ENCODE measurements around the gene IP6K3.

Gene IP6K3

DNA sequence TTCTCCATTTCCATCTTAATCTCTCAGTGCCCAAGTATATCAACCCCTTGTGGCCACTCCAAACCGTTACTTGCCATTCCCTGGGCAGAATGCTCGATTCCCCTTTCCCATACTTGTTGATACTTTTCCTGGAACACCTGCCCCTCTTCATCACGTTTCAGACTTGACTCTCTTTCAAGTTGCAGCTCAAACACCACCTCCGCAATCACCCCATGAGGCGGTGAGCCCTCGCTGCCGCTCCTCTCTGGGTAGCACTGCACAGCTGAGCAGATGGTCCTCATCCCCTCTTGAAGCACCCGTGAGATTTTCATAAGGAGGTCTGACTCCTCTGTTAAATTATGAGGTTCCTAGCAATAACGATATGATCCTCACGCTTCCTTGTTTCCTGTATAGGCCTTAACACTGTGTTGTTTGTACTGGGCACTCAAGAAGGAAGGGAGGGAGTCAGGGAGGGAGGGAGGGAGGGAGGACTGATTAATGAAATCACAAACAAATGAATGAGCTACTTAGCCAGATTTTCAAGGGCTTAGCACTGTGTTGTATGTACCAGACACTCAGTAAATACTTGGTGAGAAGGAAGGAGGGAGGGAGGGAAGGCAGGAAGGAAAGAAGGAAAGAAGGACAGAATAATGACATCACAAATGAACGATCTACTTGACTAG lies 27.2 kb downstream of the IP6K3 start:
- DNase-seq, result no peak

DNA sequence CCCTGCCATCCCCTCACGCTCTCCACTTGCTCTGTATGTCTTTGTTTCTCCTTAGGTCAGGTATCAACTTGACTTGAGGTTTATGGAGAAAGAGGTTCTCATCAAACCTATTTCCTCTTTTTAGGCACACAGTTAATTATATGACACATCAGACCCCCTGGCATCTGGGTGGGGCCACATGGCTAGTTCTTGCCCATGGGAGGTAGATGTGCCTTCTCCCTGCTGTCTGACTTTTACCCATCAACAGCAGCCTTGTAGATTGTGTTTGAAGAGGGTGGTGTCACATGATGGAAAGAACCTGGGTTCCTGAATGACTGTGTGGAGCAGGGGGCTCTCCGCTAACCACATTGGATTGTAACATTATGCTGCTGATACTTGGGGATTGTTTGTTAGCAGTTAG lies 28.0 kb downstream of the IP6K3 start:
- no peak for DNase-seq

DNA sequence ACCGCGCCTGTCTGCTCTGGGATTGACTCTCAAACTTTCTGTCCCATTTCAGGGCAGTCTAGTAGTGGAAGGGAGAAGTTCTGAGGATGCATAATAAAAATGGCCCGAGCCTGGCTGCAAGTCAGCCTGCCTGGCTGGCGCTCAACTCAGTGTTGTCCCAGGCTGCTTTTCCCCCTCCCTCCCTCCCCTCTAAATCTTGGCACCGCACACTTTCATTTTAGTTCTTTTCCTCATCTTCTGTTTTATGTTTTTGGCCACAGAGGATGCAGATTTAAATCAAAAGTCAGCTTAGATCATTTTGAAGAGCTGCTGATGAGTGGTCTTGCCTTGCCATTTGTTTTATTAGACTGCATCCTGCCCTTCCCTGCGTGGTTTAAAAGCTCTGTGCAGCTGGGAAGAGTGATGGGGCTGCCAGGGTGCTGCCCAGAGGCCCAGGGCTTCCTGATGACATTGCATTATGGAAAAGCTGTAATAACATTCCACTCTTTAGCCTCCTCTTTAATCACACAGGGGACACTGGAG lies 28.7 kb downstream of the IP6K3 start:
- DNase-seq, result no peak

DNA sequence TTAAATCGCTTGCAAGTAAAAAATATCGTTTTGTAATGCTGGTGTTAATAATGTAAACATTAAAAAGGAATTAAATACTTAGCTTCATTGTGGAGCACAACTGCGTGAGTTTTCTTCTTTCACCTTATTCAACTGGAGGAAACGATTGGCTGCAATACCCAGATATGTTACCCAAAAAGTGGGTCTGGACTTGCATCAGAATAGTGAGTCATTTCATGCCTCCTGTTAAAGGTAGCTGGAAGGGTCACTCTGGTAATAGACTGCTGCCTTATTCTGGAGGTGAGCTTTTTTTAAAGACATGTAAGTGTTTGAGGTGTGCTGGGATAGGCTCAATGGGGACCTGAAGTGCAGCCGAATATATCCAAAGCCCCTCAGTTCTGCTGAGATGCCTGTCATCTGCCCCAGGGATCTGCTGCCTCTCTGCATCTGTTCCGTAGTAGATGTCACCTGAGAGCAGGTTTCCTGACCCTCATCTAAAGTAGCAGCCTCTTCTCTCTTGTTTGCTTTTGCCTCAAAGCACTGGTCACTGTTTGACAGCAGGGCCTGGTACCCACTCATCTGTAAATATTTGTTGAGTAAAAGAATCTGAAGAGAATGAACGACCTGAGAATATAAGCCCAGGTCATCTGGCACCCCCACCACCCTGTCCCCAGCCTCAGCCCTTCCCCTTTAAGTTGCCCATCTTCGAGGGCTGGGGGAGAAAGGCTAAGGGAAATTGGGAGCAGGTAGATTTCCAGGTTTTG lies 29.6 kb downstream of the IP6K3 start:
- DNase-seq, result no peak

DNA sequence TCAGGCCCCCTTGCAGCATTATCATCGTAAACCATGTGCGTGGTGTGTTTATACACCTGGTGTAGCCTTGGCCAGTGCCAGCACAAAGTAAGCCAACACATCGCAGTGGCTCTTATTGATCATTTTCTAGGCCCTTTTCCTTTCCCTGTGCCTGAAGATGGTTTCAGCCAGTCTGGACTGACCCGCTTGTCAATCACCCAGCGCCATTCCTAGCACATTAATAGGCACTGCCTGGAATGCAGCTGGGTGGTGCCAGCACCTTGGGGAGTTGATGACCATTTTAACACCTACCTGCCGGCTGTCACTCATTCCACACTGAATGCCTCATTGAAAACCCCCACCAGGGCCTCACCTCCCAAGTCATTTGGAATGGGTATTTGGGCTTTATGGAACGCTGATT lies 30.3 kb downstream of the IP6K3 start:
- DNase-seq, result no peak

DNA sequence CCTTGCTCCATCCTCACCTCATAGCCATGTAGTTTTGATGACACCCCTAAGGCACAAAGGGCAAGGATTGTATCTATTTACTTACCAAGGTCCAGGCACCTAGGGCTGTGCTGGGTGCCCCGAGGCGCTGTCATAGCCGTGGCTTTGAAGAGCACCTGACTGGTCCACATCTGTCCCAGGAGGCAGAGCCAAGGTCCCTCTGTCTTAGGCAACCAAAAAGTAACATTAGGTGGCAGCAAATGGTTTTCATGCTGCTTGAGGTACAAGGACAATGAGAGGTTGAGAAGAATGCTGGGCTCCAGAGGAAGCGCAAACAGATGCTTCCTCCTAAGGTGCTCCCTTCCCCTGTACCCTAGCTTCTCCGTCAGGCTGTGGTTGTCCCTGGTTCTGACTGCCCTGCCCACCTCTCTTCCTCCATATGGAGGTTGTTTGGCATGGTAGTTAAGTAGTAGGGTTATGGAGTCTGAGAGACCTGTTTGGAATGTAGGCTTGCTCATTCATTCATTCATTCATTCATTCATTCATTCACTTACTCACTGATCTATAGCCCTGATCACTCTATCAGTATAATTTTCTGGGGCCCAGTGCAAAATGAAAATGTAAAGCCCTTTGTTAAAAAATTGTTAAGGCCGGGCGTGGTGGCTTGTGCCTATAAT lies 32.2 kb downstream of the IP6K3 start:
- DNase-seq, result no peak

DNA sequence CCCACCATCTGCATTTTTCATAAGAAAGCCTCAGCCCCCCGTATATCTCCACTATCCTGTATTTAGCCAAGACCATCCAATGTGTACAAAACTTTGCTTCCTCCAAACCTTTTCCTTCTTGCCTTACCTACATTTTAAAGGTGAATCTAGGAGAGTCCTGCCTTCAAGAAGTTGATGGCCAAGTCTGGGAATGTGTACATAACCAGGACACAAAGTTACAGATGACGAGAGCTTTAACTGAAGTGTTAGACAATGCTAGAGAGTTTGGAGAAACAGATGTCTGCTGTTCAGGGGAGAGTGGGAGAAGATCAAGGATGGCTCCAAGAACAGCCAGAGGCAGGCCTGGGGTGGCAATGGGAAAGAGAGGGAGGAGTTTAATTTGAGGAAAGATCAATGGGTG lies 32.9 kb downstream of the IP6K3 start:
- DNase-seq, result no peak

DNA sequence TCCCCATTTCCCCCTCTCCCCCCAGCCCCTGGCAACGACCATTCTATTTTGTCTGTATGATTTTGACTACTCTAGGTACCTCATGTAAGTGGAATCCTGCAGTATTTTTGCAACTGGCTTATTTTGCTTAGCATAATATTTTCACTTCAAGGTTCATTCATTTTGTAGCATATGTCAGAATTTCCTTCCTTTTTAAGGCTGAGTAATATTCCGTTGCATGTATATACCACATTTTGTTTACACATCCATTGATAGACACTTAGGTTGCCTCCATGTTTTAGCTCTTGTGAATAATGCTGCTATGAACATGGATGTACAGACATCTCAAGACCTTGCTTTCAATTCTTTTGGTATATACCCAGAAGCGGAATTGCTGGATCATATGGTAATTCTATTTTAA lies 33.8 kb downstream of the IP6K3 start:
- no peak for DNase-seq

DNA sequence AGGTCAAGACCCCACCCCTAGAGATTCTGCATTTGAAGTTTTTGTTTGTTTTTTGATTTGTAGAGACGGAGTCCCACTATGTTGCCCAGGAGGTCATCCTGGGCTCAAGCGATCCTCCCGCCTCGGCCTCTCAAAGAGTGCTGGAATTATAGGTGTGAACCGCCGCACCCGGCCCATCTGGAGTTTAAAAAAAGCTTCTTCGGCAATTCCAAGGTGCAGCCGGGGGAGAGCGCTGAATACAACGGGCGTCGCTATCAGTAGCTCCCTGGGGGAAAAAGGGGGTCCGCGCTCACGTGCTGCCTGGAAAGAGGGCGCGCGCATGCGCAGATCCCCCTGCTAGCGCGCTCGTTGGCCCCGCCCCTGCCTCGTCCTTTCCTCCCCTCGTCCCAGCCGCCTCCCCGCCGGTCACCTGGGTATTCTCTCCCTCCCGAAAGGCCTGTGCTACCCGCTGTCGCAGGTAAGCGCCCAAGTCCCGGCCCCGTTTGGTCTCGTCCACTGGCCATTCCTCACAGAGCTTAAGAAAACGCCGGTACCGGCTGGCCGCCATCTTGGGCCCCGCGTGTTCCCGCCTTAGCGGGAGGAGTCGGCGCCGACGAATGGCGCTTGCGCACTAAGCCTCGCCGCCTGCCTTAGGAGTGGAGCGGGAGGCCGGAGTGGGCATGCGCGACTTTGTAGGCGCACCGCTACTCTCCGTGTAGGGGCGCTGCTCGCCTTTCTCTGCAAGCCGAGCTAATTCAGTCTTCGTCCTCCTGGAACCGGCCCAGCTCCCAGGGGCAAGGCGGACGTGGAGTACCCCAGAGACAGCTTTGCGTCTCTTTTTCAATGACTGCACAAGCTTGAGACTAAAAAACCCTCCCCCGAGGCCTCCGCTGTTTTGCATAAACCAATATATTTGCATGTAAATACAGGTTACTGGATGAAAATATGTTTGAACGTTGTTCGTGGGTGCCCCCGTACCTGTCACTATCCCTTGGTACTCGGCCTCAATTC lies 35.3 kb downstream of the IP6K3 start, which contains the start of gene UQCC2:
UQCC2 (minus strand) TSS at position 561 of the 990 bp plus-strand sequence; CDS start at position 547, 14 bp downstream.
- DNase-seq, result peak; percentile 97

- no peak for DNase-seq
Measured at GRCh38 chr6:33710296-33711121, 36.2 kb downstream of the IP6K3 start.

GRCh38 chr6:33709605-33710295 lies 37.0 kb downstream of the IP6K3 start:
- no peak for DNase-seq

DNA sequence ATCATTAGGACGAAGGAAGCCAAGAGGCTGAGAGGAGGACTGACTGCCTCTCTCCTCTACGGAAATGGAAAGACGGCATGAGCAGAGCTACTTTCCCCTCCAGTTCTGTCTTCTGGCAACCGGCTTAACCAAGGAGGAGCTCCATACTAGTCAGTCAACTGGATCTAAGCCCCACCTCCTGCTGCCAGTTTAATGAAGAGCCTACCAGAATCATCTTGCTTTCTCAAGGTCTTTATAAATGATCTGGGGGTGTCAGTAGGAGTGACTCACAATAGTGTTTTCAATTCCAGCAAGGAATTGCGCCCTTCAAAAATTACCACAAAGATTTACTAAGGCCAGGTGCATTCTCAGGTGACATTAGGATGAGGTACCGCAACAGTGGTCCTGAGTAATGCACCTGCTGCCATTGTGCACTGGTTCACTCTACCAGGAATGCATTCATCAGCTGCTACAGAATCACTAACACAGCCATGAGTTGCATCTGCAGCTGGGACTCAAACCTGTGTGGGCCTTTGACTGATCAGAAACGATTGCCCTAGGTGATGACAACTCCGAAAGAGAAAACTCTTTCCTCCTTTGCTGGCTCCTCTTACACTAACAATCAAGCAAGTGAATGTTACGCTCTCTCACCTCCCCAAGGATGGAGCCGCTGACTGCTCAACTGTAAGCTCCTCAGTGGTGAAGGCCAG lies 38.0 kb downstream of the IP6K3 start:
- no peak for DNase-seq

GRCh38 chr6:33707771-33708170 lies 38.9 kb downstream of the IP6K3 start:
- no peak for DNase-seq

DNA sequence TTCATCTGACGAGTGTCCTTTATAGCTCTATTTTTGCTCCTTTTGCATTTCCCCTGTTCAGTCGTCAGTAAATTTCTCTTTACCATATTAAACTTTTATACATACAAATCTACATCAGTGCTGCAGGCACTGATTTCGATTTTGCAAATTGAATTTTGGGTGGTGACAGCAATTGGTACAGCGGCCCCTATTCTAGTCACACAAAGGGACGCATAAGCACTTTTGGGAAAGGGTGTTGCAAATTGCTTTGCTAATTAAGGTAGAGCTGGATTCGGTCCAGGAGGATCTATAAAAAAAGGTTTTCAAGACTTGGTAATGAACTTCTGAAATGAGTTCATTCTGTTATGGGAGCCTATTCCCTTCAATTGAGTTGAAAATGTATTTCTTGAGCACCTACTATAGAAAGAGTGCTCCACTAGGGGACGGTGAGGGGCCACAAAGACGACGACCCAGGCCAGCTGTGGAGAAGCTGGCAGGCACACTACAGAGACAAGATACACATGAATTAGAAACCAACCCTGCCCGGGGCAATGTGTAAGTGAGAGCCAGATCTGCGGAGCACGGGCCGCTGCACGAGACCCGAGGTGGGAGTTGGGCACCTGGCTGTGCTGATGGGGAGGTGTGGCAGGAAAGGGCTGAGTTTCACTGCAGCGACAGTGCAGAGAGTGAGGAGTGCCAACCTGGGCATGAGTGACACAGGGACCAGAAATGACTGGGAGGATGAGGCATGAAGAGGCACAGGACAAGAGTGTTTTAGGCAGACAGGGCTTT lies 40.6 kb downstream of the IP6K3 start:
- DNase-seq, result no peak

DNA sequence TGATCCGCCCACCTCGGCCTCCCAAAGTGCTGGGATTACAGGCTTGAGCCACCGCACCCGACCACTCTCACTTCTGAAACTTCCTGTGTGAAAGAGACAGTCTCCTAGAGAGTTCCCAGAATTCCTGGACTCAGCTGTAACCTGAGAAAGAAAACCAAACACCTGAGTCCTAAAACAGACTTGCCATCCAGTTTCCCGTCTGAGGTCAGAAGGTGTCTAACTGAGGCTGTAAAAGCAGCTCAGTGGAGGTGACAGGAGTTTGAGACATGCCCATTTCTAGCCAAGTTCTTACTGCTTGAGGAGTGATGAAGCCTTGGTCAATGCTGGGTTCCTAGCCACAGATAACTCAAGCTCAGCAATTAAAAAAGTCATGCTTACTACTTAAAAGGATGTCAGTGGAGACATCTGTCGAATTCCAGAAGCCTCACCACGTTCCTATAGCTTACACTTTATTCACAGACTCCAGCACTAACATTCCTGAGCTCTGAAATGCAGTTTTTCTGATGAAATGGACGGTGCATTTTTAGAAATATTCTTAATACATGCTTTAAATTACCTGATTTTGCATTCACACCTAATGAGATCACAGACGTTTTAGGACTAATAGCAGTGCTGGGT lies 41.3 kb downstream of the IP6K3 start:
- no peak for DNase-seq

DNA sequence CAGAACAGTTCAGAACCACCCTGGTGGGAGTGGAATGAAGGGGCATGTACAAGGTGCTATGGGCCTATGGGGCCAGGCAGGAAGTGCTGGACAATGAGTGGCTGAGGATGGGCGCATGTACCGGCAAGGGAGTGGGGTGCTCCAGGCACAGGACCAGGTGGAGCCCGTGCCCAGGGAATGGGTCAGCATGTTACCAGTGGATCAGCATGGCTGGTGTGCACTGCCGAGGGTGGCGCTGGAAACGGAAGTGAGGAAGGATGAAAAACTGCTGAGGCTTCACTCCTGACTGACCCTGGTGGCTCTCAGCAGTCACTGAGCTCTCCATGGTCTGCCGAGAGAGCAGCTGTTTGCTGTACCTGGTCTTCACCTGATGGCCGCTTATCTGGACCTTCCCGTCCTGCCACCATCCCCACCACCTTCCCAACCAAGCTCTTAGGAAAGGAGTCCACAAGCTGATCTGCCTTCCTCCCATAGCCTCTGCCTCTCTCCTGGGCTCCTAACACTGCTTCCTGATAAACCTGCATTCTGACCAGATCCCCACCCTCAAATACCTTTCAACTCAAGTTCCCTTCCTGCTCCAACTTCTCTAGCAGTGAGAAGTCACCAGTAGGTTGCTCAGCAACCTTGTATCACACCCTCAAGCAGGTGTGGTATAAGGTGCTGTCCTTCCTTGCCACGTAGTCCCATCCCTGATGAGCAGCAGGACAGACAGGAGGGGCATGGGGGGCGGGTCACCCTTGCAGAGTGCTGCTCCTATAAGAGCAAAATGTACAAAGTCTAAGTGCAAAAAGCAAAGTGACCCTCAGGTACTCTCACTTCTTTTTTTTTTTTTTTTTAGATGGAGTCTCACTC lies 42.3 kb downstream of the IP6K3 start:
- DNase-seq, result no peak

- DNase-seq, result no peak
Measured at GRCh38 chr6:33702345-33702977, 44.2 kb downstream of the IP6K3 start.

Measured in NCI-H526 treated with DMSO at 0.1 percent for 48 hours (cell line).